HG03139 (cell line): ENCODE measurements around the gene CTBP2.
A peak's percentile ranks its signal among the peaks of the same experiment; 100 is the strongest.

Source experiments
- ATAC-seq: cut with Tn5 transposase; IDR thresholded peaks from one replicate; pipeline ENCODE4 v1.9.1; 2021; ENCODE audit not compliant: unreplicated experiment

Gene CTBP2

DNA sequence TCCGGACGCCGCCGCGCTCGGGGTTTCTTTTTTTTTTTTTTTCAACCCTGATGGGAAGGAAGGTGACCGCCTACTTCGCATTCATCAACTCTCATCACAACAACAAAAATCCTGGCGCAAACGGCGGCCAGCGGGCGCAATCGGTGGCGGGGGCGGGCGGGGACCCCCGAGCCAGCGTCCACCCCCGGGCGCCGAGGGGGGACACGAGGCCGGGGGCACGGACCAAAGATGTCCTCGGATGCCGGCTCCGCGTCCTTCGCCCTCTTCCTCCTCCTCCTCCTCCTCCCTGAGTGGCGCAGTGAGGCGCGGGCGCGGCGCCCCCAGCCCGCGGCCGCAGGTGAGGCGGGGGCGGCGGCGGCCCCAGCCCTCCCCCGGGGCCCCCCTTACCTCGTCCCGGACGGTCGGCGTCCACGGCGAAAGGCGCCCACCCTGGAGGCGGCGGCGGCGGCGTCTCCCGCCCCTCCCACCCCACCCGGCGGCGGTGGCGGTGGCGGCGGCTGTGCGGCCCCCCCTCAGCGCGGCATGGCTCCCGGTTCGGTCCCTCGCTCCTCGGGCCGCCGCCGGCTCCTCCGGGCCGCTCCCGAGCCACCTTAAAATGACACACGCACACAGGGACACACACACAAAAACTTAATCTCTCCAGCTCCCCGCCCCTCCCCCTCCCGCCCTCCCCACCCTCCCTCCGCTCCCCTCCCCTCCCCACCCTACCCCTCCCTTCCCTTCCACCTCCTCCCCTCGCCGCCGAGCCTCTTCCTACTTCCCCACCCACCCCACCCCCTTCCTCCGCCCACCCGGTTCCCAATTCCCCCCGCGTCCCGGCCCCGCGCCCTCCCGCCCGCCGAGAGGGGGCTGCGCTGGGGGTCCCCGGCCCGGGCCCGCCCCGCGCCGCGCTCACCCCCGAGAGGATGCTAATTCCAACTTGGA, at the start of gene CTBP2:
TSS of gene CTBP2 (minus strand) at position 632 of the 924 bp plus-strand sequence.
- ATAC-seq, result no peak

- no peak for ATAC-seq
Measured at GRCh38 chr10:125209591-125210355, 49.4 kb upstream of the CTBP2 start.

- ATAC-seq, result no peak
Measured at GRCh38 chr10:125208854-125209565, 48.6 kb upstream of the CTBP2 start.

GRCh38 chr10:125206623-125207022, 46.3 kb upstream of the CTBP2 start:
- no peak for ATAC-seq

DNA sequence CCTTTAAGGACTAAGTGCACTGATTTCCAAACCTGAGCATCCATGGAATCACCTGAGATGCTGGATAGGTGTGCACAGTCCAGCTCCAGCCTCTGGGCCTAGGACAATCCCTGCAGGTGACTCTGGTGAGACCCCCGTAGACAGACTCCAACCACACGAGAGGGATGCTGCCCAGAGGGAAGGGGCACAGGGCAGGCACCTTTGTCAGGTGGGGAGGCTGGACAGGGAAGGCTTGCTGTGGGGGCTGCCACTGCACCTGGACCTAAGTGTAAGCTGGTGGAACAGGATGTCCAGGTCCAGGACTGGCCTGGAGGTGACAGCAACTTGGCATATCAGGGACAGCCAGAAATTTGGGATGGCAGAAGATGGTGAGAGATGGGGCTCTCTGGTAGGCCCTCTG, 45.1 kb upstream of the CTBP2 start:
- ATAC-seq, result no peak

- ATAC-seq, result no peak
Measured at GRCh38 chr10:125204400-125204799, 44.0 kb upstream of the CTBP2 start.

DNA sequence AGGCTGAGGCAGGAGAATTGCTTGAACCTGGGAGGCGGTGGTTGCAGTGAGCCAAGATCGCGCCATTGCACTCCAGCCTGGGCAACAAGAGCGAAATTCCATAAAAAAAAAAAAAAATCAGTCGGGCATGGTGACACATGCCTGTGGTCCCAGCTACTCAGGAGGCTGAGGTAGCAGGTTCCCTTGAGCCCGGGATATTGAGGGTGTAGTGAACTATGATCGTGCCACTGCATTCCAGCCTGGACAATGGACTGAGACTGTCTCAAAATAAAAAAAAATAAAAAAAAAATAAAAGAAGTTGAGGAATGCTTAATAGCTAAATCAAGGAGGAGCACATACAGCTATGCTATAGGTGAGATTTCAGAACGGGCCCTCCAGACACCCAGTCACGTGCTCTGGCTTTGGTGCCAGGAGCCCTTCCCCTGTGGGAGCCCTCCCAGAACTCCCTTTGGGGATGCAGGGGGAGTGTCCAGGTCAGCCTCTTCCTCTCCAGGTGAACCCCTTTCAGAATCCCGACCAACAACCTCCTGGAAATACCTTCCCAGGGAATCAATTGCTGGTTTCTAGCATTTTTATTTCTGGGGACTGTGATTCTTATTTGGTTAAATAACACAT, 42.9 kb upstream of the CTBP2 start:
- ATAC-seq, result no peak

- no peak for ATAC-seq
Measured at GRCh38 chr10:125201791-125202622, 41.6 kb upstream of the CTBP2 start.

- ATAC-seq, result peak; percentile 70
Measured at GRCh38 chr10:125201108-125201524, 40.8 kb upstream of the CTBP2 start.

DNA sequence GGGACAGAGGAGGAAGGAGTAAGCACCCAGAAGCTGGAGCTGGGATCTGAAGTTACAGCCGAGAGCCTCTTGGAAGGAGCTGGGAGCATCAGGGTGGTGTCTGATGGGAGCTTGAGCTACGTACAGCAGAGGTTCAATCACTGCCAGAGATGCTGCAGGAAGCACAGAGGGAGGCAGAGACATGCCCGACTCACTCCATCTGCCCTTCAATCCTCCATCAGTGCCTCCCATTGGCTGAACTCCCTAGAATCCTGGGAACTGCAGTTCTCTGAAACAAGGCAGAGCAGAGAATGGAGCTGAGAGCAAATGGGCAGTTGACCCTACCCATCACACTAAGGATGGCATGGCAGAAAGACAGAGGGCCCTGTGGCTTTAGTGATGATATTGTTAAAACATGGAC, 40.0 kb upstream of the CTBP2 start:
- no peak for ATAC-seq

GRCh38 chr10:125199270-125199669, 38.9 kb upstream of the CTBP2 start:
- no peak for ATAC-seq

GRCh38 chr10:125194814-125195213, 34.5 kb upstream of the CTBP2 start:
- no peak for ATAC-seq

DNA sequence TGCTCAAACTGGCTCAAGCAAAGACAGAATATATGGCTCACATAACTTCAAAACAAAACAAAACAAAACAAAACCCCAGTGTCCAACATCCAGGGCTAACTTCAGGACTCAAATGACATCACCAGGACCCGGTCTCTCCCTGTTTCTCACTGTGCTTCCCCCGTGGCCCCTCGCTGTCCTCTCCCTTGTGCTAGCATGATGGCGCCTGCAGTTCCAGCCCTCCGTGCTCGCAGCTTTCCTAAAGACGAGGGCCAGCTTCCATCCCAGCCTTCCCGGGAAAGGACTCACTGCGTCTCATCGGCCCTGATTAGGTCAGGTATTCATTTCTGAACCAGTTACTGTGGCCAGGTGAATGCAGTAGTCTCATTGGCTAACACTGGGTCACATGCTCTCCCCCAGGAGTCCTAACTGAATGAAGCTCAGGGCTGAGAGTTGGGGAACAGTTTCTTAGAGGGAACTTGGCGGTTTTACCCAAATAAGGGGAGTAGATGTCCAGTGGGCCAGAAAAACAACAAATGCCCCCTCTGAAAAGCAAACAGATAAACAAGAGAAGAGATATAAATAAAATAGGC, 33.0 kb upstream of the CTBP2 start:
- ATAC-seq, result no peak

GRCh38 chr10:125192620-125193019, 32.3 kb upstream of the CTBP2 start:
- no peak for ATAC-seq

GRCh38 chr10:125192005-125192404, 31.6 kb upstream of the CTBP2 start:
- ATAC-seq, result no peak

- no peak for ATAC-seq
Measured at GRCh38 chr10:125190946-125191345, 30.6 kb upstream of the CTBP2 start.

- no peak for ATAC-seq
Measured at GRCh38 chr10:125190414-125190813, 30.1 kb upstream of the CTBP2 start.

- no peak for ATAC-seq
Measured at GRCh38 chr10:125189162-125189561, 28.8 kb upstream of the CTBP2 start.

- no peak for ATAC-seq
Measured at GRCh38 chr10:125187238-125188194, 27.2 kb upstream of the CTBP2 start.
